Astrocyte of the hippocampus (primary cell): Measurements from ENCODE around the gene GPATCH4.

Source experiments
- DNase-seq: peaks from one replicate; pipeline ENCODE4 v3.0.0; 2011; ENCODE audit warnings: low read depth, low spot score

The GPATCH4 gene

DNA sequence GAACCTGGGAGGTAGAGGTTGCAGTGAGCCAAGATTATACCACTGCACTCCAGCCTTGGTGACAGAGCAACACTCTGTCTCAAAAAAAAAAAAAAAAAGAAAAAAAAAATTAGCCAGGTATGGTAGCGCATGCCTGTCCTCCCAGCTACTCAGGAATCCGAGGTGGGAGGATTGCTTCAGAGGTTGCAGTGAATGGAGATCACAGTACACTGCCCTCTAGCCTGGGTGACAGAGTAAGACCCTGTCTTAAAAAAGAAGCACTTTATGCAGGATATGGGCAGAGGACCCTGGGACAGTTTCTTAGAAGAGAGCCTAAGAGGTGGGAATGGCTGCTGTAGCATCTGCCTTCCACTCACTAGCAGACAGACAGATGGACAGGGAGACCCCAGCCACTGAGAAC, 51.9 kb downstream of the GPATCH4 start:
- DNase-seq: no peak

DNA sequence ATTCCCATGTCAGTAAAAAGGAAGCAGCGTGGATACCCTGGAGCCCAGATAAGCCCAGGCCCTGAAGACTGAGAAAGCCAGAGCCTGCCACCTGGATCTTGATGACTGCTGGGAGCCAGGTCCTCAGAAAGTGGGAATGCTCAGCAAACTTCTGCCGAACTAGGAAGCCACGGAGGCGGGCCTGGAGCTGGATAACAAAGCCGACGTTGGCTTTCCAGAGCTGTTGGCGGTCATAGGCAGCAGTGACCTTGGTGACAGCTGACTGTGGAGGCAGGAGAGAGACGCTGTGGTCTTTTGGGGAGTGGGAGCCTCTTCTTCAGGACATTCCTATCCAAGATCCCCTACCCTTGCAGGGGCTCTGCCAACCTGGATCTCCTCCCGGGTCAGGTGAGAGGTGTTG, 53.3 kb downstream of the GPATCH4 start:
- DNase-seq: no peak

DNA sequence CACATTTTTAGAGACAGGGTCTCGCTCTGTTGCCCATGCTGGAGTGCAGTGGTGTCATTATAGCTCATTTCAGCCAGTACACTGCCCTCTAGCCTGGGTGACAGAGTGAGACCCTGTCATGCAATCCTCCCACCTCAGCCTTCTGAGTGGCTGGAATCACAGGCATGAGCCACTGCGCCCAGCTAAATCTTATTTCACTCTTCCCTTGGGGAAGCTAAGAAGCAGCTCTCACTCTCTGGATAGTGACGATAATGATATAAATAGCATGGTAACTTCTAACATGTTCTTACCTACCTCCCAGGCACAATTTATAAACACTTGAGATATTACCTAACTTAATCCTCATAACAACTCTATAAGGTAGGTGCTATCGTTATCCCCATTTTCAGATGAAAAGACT, 53.8 kb downstream of the GPATCH4 start:
- DNase-seq: no peak

DNA sequence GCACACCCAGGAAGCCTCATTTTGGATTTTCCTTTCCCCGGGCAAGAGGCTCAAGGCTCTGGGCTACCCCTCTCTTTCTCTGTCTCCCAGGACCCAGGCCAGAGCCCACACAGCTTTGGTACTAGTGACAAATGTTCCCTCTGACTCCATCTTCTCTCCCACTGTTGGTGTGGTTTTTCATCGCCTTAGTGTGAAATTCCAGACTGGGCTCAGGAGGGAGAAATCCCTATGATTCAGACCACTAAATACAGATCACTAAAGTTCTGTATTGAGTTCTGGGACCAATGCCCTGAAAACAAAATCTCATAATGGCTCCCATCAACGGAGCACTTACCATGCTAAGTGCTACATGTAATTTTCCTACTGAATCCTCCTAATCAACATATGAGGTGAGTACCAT, 55.0 kb downstream of the GPATCH4 start:
- DNase-seq: no peak

DNA sequence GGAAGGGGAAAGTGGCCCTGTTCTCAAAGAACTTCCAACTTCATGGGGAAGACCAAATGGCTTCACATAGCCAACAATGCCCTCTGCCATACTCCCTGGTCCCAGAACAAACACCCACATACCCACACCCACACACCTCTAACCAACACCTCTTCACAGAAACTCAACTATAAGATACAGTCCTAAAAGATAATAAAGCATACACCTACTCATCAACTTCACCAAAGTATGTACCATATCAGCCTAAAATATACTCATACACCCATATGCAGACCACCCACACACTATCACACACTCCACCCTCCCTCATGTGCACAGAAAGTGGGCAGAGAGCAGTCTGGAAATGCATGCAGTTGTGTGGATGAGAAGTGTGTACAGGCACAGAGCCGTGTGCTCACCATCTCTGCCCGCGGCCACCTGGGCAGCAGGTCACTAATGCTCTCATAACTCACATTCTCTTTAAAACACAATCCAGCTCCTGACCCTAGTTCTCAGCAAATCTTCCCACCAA, 56.6 kb downstream of the GPATCH4 start:
- no peak for DNase-seq
